NCI-H526 treated with DMSO at 0.1 percent for 48 hours (cell line): ENCODE results near the gene COL15A1.
A peak's percentile ranks its signal among the peaks of the same experiment; 100 is the strongest.
"Not testable (repeated sequence)": the region's sequence is repeated elsewhere in the genome, so short reads cannot be mapped to it uniquely, and the experiment has no call there.

Source experiments
- DNase-seq: peaks from one replicate; lab custom pipeline; 2025; lab: John Stamatoyannopoulos, UW

COL15A1 gene

GRCh38 chr9:99079542-99079941 is 135.8 kb downstream of the COL15A1 start:
- DNase-seq, result no peak

- DNase-seq, result no peak
Measured at GRCh38 chr9:99083051-99083450, 139.3 kb downstream of the COL15A1 start.

GRCh38 chr9:99085949-99086948 is 142.5 kb downstream of the COL15A1 start:
- DNase-seq, result no peak

GRCh38 chr9:99087462-99087861 is 143.8 kb downstream of the COL15A1 start:
- DNase-seq, result no peak

- DNase-seq, result no peak
Measured at GRCh38 chr9:99090336-99091130, 146.8 kb downstream of the COL15A1 start.

GRCh38 chr9:99092643-99093491 is 149.2 kb downstream of the COL15A1 start:
- no peak for DNase-seq

- DNase-seq, result no peak
Measured at GRCh38 chr9:99093492-99093791, 149.7 kb downstream of the COL15A1 start.

- DNase-seq, result no peak
Measured at GRCh38 chr9:99095565-99095964, 151.9 kb downstream of the COL15A1 start.

GRCh38 chr9:99096409-99096808 is 152.7 kb downstream of the COL15A1 start:
- no peak for DNase-seq

GRCh38 chr9:99099806-99100585 is 156.3 kb downstream of the COL15A1 start:
- DNase-seq, result not testable (repeated sequence)

- DNase-seq, result no peak
Measured at GRCh38 chr9:99101271-99101670, 157.6 kb downstream of the COL15A1 start.

- no peak for DNase-seq
Measured at GRCh38 chr9:99101812-99102211, 158.1 kb downstream of the COL15A1 start.

- DNase-seq, result no peak
Measured at GRCh38 chr9:99103054-99103895, 159.6 kb downstream of the COL15A1 start.

GRCh38 chr9:99103901-99104458 is 160.3 kb downstream of the COL15A1 start:
- DNase-seq, result no peak

GRCh38 chr9:99104459-99105151 is 160.9 kb downstream of the COL15A1 start, which contains the start of gene TGFBR1:
Gene TGFBR1, plus strand, starts transcription at chr9:99105113. Its CDS starts 93 bp downstream, at chr9:99105206.
- peak; percentile 63 for DNase-seq

- no peak for DNase-seq
Measured at GRCh38 chr9:99105152-99106043, 161.7 kb downstream of the COL15A1 start.

GRCh38 chr9:99106044-99106375 is 162.3 kb downstream of the COL15A1 start:
- DNase-seq, result no peak

- no peak for DNase-seq
Measured at GRCh38 chr9:99107421-99107820, 163.7 kb downstream of the COL15A1 start.
